ENCODE data around the gene ZNF813.
"Not testable (repeated sequence)": the region's sequence is repeated elsewhere in the genome, so short reads cannot be mapped to it uniquely, and the experiment has no call there.

ZNF813 gene

DNA sequence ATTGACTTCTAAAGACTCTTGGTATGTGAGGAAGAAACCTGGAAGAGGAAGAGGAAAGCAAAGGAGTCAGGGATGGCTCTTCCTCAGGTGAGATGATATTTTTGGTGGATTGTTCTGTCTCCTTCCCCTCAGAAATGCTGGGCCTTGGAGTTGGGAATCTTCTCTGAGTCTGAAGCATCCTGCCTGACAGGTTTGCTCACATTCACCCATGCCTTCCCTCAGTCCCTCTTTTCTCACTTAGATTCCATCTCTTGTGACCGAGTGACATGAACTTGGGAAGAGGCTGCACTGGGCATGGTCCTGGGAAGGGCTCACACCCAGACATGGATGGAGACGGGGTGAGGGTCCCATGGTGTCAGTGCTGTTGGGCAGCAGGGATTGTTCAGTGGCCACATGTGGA lies 16.2 kb downstream of the ZNF813 start:
- DNase-seq (ENCODE audit: low read depth in 2 of 2): not testable (repeated sequence)

DNA sequence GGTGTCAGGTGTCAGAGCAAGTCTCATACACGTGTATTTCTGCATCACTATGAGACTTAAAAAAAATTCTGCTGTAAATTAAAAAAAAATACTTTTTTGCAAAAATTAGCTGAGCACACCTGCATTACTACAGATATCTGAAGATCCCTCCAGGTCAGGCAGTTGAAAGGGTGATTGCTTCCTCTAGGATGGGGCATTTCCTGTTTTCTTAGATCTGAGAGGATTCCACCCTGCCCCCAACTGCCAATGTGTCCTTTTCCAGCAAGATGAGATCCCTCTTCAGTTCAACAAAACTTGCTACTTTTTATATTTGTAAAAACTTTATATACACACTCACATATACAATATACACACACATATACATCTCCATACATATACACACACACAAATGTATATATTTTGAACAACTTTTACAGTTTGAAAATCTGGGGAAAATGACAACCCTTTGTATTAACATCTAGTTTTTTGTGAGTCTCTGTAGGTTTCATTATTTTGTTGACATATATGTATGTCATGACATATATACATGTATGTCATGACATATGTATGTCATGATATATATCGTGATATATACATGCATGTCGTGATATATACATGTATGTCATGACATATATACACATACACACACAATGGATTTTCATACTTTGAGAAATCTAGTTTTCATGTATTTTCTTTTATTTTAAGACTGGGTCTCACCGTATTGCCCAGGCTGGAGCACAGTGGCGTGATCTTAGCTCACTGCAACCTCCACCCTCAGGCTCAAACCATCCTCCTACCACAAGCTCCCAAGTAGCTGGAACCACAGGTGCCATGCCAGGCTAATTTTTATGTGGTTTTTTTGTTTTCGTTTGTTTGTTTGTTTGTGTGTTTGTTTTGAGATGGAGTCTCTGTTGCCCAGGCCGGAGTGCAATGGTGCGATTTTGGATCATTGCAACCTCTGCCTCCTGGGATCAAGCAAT lies 17.8 kb downstream of the ZNF813 start:
- no peak for DNase-seq (ENCODE audit: low read depth in 2 of 2)

DNA sequence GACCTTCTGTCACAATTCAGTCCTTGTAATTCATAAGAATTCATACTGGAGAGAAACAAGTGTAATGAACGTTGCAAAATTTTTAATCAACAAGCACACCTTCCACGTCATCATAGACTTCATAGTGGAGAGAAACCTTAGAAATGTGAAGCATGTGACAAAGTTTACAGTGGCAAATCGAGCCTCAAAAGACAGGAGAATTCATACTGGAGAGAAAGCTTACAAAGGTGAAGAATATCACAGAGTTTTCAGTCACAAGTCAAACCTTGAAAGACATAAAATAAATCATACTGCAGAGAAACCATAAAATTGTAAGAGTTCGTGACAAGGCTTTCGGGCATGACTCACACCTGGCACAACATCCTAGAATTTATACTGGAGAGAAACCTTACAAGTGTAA lies 24.6 kb downstream of the ZNF813 start:
- no peak for DNase-seq (ENCODE audit: low read depth in 2 of 2)

DNA sequence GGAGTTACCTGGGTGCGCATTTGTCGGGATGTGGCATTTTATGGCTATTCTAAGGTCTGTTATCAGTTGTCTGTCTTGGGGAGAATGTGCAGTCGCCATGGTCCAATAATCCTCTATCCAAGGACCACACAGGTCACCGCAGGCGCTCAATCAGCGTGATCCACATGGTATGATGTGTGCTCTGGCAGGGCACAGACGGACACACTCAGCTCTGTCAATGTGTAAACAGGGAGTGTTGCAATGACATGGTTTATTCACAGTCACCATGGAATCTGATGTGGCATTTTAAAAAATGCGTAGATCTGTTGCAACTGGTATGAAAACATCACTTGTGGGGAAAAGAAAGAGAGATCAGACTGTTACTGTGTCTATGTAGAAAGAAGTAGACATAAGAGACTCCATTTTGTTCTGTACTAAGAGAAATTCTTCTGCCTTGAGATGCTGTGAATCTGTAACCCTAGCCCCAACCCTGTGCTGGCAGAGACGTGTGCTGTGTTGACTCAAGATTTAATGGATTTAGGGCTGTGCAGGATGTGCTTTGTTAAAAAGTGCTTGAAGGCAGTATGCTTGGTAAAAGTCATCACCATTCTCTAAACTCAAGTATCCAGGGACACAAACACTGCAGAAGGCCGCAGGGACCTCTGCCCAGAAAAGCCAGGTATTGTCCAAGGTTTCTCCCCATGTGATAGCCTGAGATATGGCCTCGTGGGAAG lies 29.9 kb downstream of the ZNF813 start:
- not testable (repeated sequence) for DNase-seq (ENCODE audit: low read depth in 2 of 2)

- DNase-seq (ENCODE audit: low read depth in 2 of 2): not testable (repeated sequence)
Measured at GRCh38 chr19:53498024-53498395, 30.5 kb downstream of the ZNF813 start.

- not testable (repeated sequence) for DNase-seq (ENCODE audit: low read depth in 2 of 2)
Measured at GRCh38 chr19:53503151-53503550, 35.6 kb downstream of the ZNF813 start.

- DNase-seq (ENCODE audit: low read depth in 2 of 2): not testable (repeated sequence)
Measured at GRCh38 chr19:53503671-53504364, 36.3 kb downstream of the ZNF813 start.

DNA sequence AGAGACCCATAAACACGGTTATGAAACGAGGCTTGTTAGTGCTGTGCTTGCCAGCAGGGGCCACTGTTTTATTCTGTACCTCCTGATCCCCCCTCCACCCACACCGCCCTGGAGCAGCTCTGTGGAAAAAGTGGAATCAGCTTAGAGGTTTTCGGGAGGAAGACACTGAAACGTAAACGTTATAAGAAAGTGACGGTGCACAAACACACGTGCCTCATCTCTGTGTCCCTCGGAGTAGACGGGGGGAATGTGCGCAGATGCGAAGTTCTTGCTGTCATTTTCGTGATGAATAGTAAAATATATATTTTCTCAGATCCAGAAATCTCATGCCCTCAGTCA lies 36.8 kb downstream of the ZNF813 start:
- not testable (repeated sequence) for DNase-seq (ENCODE audit: low read depth in 2 of 2)

- DNase-seq (ENCODE audit: low read depth in 2 of 2): no peak
Measured at GRCh38 chr19:53504885-53505284, 37.4 kb downstream of the ZNF813 start.

DNA sequence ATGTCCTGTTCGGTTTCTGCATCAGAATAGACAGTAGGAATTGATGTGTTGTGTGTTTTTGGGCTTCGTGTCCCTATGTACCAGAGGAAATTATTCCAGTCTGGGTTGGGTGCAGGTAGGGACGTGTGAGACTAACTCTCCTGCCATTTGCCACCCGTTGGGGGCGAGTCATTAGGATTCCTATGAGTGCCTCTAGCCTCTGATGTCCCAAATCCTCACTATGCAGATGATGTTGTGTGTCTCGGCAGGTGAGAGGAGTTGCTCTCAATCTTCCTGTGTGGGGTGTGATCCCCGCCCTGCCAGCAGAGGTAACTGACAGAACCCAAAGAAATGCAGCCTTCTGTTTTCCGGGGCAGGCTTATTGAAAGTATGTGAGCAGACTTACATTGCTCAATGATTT lies 39.2 kb downstream of the ZNF813 start:
- DNase-seq (ENCODE audit: low read depth in 2 of 2): no peak

DNA sequence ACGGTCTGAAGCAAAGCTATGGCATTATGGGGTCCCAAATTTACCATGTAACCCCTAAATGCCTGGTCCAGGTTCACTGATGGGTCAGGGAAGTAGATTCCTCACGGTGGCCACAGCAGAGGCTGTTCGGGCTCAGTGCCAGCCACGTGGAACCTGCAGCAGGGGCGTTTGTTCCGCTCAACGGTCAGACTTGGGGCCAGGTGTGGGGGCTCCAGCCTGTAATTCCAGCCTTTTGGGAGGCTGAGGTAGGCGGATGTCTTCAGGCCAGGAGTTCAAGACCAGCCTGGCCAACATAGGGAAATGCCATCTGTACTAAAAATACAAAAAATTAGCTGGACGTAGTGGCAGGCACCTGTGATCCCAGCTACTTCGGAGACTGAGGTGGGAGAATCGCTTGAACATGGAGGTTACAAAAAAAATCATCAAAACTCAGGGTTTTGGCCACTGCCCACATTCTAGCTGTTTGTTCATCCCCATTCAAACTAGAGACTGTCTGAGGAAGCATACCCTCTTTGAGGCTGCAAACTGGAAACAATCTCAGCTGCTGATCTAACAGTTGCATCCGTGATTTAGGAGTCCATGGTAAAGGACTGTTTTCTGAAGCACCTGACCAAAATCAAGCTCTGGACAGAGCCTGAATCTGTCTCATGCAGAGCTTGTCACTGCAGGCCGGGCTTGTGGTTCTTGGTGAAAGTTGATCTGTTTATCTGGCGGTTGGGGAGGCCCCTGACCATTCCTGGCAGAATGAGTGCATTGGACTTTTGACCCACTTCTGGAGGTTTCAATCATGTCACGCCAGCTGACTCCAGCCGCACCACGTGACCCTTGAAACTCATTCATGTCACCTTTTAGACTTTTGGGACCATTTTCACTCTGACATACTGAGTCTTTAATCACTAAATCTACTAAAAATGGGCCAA lies 40.2 kb downstream of the ZNF813 start:
- DNase-seq (ENCODE audit: low read depth in 2 of 2): no peak

- DNase-seq (ENCODE audit: low read depth in 2 of 2): no peak
Measured at GRCh38 chr19:53509443-53509842, 41.9 kb downstream of the ZNF813 start.

GRCh38 chr19:53509845-53510244 lies 42.3 kb downstream of the ZNF813 start:
- no peak for DNase-seq (ENCODE audit: low read depth in 2 of 2)

- DNase-seq (ENCODE audit: low read depth in 2 of 2): no peak
Measured at GRCh38 chr19:53511357-53511756, 43.8 kb downstream of the ZNF813 start.

DNA sequence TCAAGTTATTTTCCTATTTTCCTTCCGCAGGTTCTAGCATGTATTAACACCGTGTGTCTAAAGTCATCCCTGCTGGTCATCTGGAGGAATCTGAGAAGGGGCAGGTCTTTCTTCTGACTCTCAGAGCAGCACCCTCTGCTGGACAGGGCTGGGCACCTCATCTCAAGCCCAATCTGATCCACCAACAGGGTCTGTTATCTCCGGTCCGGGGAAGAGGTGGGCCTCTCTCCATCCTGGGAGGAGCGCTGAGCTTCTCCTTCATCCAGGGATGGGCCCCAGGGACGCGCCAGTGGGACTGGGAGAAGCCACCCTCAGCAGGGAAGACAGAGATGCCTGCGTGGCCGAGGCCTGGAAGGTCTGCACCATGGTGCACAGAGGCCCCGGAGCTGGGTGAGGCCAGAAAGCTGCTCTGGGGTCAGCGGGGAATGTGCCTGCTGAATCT lies 44.4 kb downstream of the ZNF813 start:
- no peak for DNase-seq (ENCODE audit: low read depth in 2 of 2)

- not testable (repeated sequence) for DNase-seq (ENCODE audit: low read depth in 2 of 2)
Measured at GRCh38 chr19:53515047-53515446, 47.5 kb downstream of the ZNF813 start.

DNA sequence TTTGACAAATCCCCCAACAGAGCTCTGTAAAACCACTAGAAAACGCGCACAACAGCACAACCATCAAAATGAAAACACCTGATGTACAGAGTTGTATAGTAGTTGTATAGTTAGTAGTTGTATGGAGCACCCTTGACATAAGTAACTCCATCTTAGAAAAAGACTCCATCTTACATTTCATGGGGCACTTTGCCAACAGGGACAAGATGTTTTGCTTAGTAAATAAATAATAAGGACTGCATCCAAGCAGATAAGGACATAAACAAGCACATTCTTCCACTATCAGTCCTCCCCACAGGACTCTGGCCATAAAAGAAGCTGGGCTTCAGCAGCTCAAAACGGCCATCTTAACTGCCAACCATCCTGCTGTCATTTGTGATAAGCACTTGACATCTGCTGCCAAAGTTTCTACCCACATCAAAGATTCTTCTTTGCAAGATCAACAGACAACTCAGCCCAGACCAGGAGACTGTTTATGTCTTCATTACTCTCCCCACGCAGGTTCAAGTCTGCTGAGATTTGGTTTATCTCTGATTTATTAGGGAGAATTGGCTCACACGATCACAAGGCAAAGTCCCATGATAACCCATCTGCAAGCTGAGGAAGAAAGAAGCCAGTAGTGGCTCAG lies 49.7 kb downstream of the ZNF813 start:
- no peak for DNase-seq (ENCODE audit: low read depth in 2 of 2)

DNA sequence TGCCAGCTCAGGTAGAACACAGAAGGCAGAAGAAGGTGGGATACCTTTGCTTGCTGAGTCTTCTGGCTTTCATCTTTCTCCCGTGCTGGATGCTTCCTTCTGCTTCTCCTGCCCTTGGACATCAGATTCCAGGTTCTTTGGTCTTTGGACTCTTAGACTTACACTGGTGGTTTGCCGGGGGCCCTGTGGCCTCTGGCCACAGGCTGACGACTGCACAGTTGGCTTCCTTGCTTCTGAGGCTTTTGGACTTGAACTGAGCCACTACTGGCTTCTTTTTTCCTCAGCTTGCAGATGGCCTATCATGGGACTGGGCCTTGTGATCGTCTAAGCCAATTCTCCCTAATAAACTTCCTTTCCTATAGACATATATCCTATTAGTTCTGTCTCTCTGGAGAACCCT lies 50.6 kb downstream of the ZNF813 start:
- no peak for DNase-seq (ENCODE audit: low read depth in 2 of 2)

GRCh38 chr19:53518716-53519115 lies 51.2 kb downstream of the ZNF813 start:
- no peak for DNase-seq (ENCODE audit: low read depth in 2 of 2)

DNA sequence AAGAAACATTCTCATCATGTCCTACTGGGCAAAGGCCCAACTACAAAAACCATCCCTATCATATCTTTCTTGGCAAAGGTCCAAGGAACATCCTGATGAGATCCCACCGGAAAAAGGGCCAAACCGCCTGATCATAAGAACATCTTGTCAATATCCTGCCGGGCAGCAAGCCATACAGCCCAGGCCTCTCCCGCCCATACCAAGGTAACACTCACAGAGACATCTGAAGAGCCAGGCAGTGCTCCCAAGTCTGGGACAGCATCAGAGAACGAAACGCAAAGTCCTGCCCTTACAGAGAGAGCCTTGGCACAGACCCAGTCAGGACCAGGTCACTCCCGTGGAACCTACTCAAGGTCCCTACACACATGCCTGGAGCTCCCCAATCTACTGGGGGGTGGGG lies 51.9 kb downstream of the ZNF813 start:
- DNase-seq (ENCODE audit: low read depth in 2 of 2): no peak

- no peak for DNase-seq (ENCODE audit: low read depth in 2 of 2)
Measured at GRCh38 chr19:53520163-53520546, 52.6 kb downstream of the ZNF813 start.
